HG02943 (cell line): ENCODE results near the gene GPR183.

Source experiments
- ATAC-seq: cut with Tn5 transposase; IDR thresholded peaks from one replicate; pipeline ENCODE4 v1.9.1; 2021; ENCODE audit warnings: mild to moderate bottlenecking, low read depth, moderate library complexity; ENCODE audit not compliant: unreplicated experiment

Gene GPR183

DNA sequence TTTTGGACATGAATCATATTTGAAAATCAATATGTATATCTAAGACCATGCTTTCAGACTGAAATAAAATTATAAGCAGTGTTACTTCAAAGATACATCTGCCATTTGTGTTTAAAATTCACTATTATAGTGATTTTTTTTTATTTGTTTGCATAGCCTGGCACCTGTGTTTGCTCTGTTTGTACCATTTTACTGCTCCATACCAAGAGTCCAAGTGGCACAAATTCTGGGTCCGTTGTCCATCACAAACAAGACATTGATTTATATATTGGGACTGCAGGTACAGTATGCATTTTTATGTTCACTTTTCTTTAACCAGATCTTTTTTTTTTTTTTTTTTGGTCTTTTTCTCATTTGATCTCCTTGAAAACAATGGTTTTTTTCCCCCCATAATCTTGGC lies 6.7 kb upstream of the GPR183 start:
- ATAC-seq, result no peak

DNA sequence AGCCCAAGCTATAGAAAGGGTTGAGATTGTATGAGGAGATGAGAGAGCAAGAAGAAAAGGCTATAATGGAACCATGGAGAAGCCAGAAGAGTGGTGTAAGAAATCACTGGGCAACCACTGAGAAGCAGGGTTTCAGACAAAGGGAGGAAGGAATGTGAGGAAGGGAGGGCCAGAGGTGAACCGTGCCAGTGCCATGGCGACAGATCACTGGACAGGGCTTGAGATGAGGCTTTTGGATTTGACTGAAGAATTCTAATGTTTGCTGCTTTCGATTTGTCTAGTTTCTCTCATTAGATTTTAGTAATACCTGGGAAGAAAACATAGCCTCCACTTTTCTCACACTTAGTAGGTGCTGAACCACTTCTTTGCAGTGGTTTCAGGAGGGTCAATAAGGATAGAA lies 6.3 kb upstream of the GPR183 start:
- no peak for ATAC-seq

DNA sequence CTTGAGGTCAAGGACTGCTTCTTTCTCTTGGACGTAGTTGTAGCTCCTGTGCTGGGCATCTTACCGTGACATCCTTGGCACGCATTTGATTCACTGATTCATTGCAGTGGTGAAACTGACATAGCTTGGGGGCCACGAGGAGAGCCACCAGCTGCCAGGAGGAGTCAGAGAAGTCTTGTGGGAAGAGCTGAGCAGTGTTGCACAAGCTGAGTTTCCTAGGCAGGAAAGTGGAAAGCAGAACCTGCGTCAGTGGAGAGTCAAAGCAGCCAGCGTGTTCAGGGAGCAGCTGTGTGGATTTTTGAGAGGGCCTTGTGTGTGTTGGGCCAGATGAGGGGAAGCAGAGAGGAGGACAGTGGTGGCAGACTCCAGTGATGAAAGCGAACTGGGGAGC lies 5.3 kb upstream of the GPR183 start:
- no peak for ATAC-seq

DNA sequence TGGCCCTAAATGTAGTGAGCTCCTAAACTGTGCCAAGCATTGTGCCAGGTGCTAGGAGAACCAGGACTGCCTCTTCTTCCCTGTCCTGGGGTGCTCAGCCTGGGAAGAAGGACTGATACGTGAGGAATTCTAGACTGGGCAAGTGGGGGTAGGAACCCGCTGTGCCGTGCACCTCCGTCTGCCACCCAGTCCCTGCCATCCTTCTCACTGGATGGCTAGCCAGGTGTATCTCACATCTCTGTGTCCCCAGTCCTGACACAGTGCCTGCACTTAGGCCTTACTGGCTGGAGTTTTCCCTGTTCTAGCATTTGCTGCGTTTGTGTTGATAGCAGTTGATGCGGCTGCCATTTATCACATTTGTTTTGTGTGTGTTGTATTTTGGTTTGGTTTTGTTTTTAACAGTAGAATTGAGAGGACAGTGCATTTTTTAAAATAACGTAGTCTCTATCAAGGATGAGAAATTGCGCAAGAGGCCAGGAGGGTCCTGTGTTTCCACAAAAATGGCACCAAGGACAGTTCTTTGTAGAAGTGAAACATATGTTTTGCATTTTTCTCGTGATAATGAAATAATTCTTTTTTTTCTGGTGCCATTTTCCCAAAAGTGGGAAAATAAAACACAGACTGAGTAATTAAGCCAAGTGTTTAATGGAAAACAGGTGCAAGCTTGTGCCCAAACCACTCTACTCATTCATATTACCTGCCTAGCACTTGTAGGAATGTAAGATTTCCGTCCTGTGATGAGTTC lies 4.7 kb upstream of the GPR183 start:
- ATAC-seq, result no peak

DNA sequence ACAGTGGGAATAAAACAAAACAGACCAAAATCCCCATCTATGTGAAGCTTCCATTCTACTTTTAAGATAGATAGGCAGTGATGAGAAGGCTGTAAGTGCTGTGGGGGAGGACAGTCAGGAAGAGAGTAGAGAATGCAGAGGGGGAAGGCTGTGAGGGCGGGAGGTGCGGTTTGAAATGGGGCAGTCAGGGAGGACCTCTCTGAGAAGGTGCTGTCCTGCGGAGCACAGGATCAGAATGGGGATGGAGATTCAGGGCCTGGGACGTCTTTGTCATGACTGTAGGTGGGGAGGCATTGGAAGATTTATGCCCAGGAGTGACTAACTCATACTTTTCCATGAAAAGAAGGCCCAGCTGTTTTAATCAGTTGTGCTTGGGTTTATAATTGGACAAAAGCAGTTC lies 3.9 kb upstream of the GPR183 start:
- no peak for ATAC-seq

DNA sequence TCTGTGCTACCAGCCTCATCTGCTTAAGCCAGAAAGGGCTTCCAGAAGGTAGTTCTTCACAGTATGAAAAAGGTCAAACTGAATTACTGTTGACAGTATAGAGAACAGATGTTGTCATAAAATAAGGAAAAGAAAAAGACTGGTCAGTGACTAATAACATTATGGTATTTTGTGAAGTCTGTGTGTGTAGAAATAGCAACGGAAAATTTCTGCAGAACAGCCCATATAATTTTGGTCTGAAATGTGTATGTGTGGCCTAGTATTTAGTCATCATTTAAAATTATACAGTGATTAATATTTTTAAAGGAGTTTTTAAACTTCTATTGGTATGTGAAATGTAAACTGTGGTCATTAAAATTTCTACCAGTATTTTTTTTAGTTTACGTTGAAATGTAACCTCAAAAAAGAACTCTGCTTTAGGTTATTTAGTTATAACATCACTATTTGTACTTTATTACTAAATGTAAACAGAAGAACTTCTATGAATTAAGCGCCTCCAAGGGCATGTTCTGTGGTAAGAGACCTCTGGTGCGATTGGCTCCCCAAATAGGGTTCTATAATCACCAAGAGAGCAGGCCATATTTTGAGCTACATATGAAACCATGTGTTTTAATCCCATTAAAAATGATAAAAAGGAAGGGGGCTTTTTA lies 3.3 kb upstream of the GPR183 start:
- ATAC-seq, result no peak

DNA sequence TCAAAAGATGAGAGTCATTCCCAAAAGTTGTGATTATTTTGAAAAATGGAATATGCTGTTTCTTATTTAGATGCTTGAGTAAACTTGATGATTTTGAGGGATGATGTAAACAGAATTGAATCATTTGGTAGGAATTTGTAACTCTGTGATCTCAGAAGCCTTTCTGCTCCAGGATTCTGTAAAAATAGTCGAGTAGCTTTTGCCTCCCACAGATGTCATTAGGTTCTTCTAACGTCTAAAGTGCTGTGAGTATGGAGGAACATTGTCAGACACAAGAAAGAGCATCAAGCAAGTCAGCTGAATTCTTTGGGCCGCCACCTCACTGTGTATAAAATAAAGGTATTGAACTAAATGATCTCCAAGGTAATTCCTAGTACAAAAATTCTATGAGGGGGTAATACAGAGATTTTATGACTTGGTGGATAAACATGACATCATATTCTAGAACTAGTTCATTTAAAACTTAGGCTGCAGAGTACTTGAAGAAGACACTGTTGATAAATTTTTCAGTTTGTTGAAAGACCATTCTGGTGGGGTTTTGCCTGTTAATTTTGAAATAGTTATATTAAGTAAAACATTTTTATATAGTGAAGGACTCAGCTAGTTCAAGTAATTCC lies 1.4 kb upstream of the GPR183 start:
- no peak for ATAC-seq

DNA sequence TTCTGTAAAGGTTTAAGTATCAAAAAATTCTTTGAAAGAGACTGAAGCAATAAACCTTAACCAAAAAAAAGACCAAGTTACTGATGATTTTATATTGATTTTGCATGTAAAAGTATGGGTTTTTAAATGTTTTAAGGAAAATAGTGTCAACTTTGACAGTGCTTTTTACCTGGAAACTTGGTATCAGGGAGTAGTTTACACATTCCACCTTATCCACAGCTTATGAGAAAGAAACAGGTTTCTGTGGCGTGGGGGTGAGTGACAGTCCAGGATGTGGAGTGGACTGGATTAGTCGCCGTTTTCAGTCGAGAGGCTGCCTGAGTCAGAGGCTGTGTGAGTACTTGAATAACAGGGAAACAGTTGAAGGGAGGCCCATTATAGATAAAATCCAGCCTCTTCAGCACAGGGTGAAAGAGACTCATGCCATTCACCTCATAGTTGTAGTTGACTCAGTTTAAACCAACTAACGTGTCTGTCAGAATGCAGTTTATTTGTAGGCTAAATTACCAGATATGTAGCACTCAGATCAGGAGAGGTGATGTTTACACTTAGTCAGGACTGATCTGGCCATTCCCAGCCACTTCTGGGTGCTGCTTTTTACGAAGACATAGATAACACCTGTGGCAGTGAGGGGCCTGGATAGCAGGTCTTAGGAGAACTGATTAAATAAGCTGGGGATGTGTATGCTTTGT lies 595 bp upstream of the GPR183 start:
- no peak for ATAC-seq

DNA sequence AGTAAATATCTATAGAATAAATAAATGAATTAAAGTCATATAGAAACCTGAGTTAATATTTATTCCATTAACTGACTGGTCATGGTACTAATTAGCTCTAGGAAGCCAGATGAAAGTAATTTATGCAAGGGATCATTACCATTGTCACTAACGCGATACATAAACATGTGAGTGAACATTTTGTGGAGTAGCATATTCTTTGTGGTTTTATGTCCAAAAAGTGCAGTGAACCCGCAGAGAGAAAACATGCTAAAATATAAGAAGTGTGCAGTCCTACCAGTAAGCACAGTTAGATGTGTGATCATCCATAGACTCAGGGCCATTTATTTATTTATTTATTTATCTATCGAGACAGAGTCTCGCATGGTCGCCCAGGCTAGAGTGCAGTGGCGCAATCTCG lies 1.6 kb downstream of the GPR183 start:
- no peak for ATAC-seq

DNA sequence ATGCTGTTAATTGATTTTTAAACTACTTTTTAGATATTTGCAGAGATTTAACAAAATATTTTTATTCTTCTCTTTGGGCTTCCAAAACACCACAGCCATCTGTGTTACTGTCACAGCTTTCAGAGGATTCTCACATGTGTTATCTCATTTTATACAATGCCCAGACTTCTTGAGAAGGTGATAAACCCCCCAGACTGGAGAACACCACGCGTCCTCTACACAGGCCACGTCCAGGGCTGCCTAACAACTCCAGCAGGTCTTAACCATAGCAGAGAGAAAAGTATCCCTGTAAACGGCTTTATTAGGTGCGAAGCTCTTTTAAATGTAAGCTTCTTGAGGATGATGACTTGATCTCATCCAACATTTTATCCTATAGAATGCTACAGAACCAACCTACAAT lies 2.0 kb downstream of the GPR183 start:
- no peak for ATAC-seq

DNA sequence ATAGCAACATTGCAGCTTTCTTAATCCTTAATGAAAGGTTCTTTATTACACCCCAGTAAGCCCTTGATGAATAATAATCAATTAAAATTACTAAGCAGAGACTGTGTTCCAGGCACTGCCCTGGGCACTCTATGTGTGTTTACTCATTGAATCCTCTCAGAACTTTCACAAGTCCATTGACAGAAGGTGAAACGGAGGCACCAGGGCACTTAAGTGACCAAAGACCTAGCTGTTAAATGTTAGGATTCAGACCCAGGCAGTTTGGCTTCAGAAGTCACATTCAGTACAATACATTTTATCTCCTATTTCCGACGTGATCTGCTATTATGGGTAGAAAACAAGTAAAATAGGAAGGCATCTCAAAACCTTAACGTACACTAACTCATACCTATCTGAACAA lies 2.7 kb downstream of the GPR183 start:
- no peak for ATAC-seq

DNA sequence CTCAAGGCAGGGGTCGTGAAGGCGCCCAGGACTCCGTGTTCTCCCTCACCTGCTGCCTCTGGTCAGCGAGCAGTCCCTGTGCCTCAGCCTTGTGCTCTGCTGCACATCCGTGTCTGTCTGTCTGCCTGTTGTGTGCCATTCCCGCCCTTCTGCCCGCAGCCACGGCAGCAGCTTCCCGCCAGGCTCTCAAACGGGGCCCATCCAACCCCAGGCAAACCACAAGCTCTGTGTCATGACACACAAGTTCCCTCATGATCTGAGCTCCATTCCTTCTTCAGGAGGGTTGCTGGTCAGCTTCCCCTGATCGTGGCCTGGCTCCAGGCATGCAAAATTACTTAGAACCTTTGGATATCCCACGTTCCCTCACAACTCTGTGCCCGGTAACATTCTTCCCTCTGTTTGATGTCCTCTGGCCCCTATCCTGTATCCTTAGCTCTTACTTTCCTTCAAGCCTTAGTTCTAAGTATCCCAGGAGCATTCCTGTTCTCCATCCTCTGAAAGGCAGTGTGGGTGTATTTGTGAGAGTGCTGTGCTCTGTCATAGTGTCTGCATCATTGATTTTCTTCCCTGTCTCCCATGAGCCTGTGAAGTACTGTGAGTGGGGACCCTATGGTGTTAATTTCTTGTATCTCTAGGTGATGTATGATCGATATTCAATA lies 3.2 kb downstream of the GPR183 start:
- no peak for ATAC-seq

DNA sequence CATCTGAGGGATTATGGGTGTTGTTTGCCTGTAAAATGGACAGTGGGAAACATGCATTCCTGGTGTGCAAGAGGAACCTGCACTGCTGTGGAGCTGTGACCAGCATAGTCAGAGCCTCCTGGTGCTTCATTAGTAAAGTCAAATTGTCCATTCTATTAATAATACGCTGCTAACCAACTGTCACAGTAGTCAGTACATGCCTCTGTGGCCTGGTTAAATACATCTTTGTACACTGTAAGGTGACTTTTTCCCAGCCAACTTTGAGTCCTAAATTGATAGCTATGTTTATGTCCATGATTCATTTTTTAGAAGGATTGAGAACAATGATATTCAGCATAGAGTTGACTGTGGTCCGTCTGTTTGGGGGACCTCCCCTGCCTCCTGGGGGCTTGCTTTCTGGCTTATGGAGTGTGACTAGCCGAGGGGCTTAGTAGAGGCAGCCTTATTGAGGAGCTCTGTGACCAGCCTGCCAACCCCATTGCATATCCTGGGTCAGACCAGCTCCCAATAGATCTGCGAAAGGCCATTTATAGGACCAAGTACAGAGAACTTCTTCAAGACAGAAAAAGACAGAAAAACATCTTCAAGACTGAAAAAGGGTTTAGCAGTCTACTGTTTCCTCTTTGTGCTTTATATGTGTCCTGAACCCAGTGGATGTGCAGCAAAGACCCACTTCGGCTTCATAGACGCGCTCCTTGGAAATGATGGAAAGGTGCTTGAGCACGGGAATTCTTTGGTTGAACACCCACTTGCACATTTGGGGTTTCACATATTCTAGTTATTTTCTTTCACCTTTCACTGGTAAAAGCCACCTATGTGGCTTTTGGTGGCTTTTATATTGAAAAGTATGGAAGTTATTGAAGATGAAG lies 4.3 kb downstream of the GPR183 start:
- ATAC-seq, result no peak

DNA sequence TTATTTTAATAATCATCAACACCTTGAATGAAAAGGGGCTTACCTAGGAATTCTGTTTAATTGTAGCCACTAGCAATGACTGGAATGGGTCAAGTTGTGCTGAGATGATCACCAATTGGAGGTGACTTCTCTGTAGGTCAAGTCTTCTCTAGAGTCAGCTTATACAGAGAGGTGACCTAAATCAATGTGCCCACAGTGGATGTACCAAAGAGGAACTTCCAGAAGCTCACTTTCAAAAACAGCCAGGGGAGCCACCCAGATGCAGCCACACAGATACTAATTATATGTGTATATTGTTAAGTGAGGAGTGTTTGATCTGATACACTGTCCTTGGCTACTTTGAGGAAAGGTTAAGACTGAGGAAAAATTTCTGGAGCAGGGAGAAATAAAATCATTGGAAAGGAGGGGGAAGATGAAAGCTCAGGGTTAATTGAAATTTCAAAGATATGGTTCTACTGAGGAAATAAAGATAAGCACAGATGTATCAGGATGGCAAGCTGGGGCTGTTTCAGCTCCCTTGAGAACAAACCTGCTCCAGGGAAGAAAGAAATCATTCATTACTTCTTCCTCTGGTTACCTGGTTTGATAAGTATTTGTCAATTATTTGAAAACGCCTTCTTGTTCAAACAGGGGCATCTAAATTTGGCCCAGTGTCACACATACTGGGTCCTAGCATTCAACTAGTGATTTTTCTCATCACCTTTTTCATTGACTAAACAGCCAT lies 5.1 kb downstream of the GPR183 start:
- no peak for ATAC-seq

DNA sequence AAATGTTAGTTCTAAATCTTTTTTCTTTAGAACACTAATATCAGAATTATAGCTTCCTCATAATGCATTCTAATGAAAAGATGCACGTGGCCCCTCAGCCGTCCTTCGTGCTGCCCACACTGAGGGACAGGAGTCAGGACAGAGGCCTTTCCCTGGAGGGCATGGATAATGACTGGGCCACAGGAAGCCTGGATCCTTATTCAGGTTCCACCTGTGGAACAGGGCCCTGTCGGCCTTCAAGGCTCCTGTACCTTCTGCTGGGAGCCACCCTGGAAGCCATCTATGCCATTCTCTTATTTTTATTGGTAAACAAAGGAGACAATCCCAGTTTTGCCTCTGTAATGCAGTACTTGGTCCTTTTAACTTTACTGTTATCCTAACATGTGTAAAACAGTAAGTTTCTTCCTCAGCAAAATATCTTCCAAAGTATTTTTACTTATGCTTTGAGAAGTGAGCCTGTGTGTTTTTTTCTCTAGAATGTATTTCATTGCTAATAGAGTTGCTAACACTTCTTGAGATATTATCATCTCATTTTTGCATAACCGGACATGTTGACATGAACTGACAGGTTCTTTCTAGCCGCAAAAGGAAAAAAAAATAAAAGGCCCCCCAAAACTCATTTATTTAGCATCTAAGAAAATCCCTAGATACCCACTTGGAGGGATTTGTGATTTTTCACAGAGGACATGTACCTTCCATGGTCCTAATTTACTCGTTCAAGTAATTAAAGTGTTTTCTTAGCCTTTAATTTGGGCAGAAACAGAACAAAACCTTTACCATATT lies 6.0 kb downstream of the GPR183 start:
- ATAC-seq, result no peak

DNA sequence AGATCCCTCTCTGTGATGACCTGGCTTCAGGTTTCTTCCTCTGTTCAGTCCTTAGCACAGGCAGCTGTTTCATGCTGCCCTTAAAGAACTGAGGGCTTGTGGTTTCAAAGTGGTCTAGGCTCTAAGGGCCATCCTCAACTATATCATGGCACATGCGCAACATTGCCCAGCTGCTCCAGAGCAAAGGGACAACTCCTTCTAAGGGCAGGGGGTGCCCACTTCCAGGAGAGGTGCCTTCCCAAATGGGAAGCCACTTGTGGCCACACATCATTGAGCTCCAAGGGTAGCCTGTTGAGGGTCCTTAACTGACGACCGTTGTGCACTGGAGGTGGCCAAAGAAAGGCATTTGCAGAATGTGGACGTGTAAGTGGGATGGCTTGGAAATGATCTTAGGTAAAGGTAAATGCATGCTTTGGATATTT lies 7.3 kb downstream of the GPR183 start:
- ATAC-seq, result no peak

DNA sequence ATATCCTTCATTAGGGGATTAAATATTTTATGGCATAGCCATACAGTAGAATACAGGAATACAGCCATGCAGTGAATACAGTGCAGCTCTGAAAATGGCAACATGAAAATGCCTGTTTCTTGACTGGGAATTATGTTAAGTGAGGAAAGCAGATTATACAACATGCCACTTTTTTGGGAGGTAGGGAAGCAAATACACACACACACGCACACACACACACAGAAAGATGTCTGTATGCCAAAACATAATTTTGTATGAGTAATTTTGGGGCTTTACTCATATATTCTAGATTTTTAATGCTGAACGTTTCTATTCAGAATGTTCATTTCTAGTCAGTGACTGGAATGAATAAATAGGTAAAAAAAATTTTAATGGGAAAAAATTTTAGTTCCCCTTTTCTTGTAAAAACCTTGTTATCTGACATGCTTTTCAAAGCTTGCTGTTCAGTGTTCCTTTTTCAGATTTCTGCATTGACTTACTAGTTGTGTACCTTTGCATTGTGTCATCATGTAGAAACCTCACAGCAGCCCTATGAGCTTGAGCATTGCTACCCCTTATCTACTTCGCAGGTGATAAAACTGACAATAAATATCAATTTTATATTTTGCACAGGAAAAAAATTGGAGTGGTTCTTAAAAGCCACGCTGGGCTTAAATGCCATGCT lies 7.8 kb downstream of the GPR183 start:
- ATAC-seq, result no peak

DNA sequence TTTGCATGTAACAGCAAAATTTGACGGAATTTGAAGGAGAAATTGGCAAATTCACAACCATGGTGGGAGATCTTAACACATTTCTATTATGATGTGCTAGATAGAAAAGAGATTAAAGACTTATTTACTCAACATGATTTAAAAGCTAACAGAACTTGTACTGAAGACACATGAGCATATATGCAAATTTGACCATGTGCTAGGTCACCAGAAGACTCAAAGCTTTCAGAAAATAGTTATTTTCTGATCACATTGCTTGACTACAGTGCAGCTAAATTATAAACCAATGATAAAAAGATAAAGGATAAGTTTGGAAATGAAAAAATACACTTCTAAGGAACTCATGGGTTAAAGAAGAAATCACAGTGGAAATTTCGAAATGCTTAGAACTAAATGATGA lies 9.1 kb downstream of the GPR183 start:
- no peak for ATAC-seq
